Astrocyte (in vitro differentiated cells and primary cell): ENCODE data around the gene RCOR1. TPM values are rescaled to one million over a fixed set of nuclear protein-coding genes. Genes with fewer than 3 reads are reported as not detected.

Source experiments
- DNase-seq: peaks from one replicate; pipeline ENCODE4 v3.0.0-alpha.2; 2010; ENCODE audit warnings: low read depth
- FAIRE-seq: peaks from 2 replicates; lab custom pipeline; 2011; peaks lifted over from hg19 to GRCh38; lab: Jason Lieb, UNC
- H2AFZ ChIP-seq: 2 replicates; pipeline ENCODE4 v1.6.0; 2012; ENCODE audit warnings: low read depth, low read length, inconsistent platforms
- H3K27ac ChIP-seq: 2 replicates; pipeline ENCODE4 v1.5.1; 2011; ENCODE audit warnings: low read depth, low read length, inconsistent platforms
- H3K27me3 ChIP-seq: 2 replicates; pipeline ENCODE4 v1.6.0; 2011; ENCODE audit warnings: low read length, inconsistent platforms; ENCODE audit not compliant: insufficient read depth
- H3K36me3 ChIP-seq: 2 replicates; pipeline ENCODE4 v1.5.1; 2011; ENCODE audit warnings: low read length, inconsistent platforms; ENCODE audit not compliant: insufficient read depth
- H3K4me1 ChIP-seq: 2 replicates; pipeline ENCODE4 v1.5.1; 2011; ENCODE audit warnings: low read length, inconsistent platforms; ENCODE audit not compliant: insufficient read depth
- H3K4me2 ChIP-seq: 2 replicates; pipeline ENCODE4 v1.6.0; 2012; ENCODE audit warnings: low read length, inconsistent platforms
- H3K4me3 ChIP-seq: 2 replicates; pipeline ENCODE4 v1.5.1; 2011; ENCODE audit warnings: low read depth, mild to moderate bottlenecking, low read length, inconsistent platforms; ENCODE audit not compliant: insufficient read depth
- H3K79me2 ChIP-seq: 2 replicates; pipeline ENCODE4 v1.6.0; 2012; ENCODE audit warnings: mild to moderate bottlenecking, low read length, inconsistent platforms; ENCODE audit not compliant: insufficient read depth
- H3K9ac ChIP-seq: 2 replicates; pipeline ENCODE4 v1.6.0; 2012; ENCODE audit warnings: mild to moderate bottlenecking, low read length, inconsistent platforms
- H3K9me3 ChIP-seq: 2 replicates; pipeline ENCODE4 v1.5.1; 2012; ENCODE audit warnings: low read depth, mild to moderate bottlenecking, low read length, inconsistent platforms; ENCODE audit not compliant: insufficient read depth
- H4K20me1 ChIP-seq: 2 replicates; pipeline ENCODE4 v1.6.0; 2012; ENCODE audit warnings: low read length, inconsistent platforms; ENCODE audit not compliant: insufficient read depth
- H3K27ac Mint-ChIP-seq: one replicate; pipeline ENCODE4 v1.8.0; 2021; ENCODE audit warnings: mild to moderate bottlenecking, mixed read lengths; ENCODE audit not compliant: unreplicated experiment
- H3K27me3 Mint-ChIP-seq: one replicate; pipeline ENCODE4 v1.8.0; 2021; ENCODE audit warnings: low read depth, mixed read lengths; ENCODE audit not compliant: unreplicated experiment
- H3K36me3 Mint-ChIP-seq: one replicate; pipeline ENCODE4 v1.8.0; 2021; ENCODE audit warnings: low read depth, mixed read lengths; ENCODE audit not compliant: unreplicated experiment
- H3K4me1 Mint-ChIP-seq: one replicate; pipeline ENCODE4 v1.8.0; 2021; ENCODE audit warnings: low read depth, mixed read lengths; ENCODE audit not compliant: unreplicated experiment
- H3K4me3 Mint-ChIP-seq: one replicate; pipeline ENCODE4 v1.8.0; 2021; ENCODE audit warnings: mild to moderate bottlenecking, moderate library complexity, mixed read lengths; ENCODE audit not compliant: unreplicated experiment
- H3K9me3 Mint-ChIP-seq: one replicate; pipeline ENCODE4 v1.8.0; 2021; ENCODE audit warnings: mild to moderate bottlenecking, mixed read lengths; ENCODE audit not compliant: unreplicated experiment
- EZH2 ChIP-seq: IDR thresholded peaks from 2 replicates; pipeline ENCODE4 v1.6.1; 2012; ENCODE audit warnings: mild to moderate bottlenecking, low read length, inconsistent platforms; ENCODE audit not compliant: insufficient read depth
- total RNA-seq: library from RNA; stranded (reverse); gene quantifications from 2 replicates; pipeline ENCODE4 v1.2.1, GENCODE V29; 2021
- TF ChIP-seq, protein P1 (sequence below): IDR thresholded peaks from 2 replicates; pipeline ENCODE4 v1.5.1; 2011; ENCODE audit warnings: low read depth, mild to moderate bottlenecking, inconsistent platforms, low read length, moderate library complexity; ENCODE audit not compliant: insufficient read depth

RCOR1 gene
- total RNA-seq, 1 donor from 2014 or later, result 31.0 TPM

- no peaks in the 10 kb centered on the region for H3K27me3 Mint-ChIP-seq
- FAIRE-seq, result no peak
- H3K27ac Mint-ChIP-seq, result no peak overlapping the region
Observed at GRCh38 chr14:102746634-102747438, 154.4 kb downstream of the RCOR1 start.

DNA sequence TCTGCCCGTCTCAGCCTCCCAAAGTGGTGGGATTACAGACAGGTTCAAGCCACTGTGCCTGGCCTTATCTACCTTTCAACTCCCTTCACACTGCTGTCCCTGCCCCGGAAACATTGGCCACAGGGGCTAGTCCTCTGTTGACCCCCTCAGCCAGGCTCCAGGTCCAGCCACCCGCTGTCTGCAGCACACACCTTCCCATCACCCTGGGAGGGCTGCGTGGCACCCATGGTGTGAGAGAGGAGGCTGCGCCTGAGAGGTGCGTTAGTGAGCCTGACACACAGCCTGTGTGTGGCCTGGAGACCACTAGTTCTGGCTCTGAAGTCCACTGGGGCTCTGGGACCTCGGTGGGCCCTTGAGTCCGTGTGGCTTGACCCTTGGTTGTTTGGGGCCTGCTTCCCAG lies 156.4 kb downstream of the RCOR1 start:
- no peak overlapping the region for H3K4me2 ChIP-seq
- H3K27me3 ChIP-seq, result no peaks in the 10 kb centered on the region
- no peaks in the 10 kb centered on the region for H3K36me3 ChIP-seq
- no peaks in the 10 kb centered on the region for H4K20me1 ChIP-seq
- Mint-ChIP-seq H3K9me3 (no peaks in the 10 kb centered on the region), H3K4me3 (no peak overlapping the region), H3K27me3 (no peaks in the 10 kb centered on the region), H3K27ac (no peak overlapping the region), H3K36me3 (peaks cover 14% of the 10 kb centered on the region), H3K4me1 (no peaks in the 10 kb centered on the region)
- TF ChIP-seq, protein P1, sequence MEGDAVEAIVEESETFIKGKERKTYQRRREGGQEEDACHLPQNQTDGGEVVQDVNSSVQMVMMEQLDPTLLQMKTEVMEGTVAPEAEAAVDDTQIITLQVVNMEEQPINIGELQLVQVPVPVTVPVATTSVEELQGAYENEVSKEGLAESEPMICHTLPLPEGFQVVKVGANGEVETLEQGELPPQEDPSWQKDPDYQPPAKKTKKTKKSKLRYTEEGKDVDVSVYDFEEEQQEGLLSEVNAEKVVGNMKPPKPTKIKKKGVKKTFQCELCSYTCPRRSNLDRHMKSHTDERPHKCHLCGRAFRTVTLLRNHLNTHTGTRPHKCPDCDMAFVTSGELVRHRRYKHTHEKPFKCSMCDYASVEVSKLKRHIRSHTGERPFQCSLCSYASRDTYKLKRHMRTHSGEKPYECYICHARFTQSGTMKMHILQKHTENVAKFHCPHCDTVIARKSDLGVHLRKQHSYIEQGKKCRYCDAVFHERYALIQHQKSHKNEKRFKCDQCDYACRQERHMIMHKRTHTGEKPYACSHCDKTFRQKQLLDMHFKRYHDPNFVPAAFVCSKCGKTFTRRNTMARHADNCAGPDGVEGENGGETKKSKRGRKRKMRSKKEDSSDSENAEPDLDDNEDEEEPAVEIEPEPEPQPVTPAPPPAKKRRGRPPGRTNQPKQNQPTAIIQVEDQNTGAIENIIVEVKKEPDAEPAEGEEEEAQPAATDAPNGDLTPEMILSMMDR, result no peak
- no peak for TF ChIP-seq EZH2
- H3K9ac ChIP-seq, result no peak overlapping the region
- H3K79me2 ChIP-seq, result no peaks in the 10 kb centered on the region
- no peak for FAIRE-seq
- no peak overlapping the region for H3K4me3 ChIP-seq
- H3K9me3 ChIP-seq, result no peaks in the 10 kb centered on the region
- DNase-seq, result no peak
- H3K27ac ChIP-seq, result no peak overlapping the region
- H2AFZ ChIP-seq, result no peak overlapping the region
- no peaks in the 10 kb centered on the region for H3K4me1 ChIP-seq

More at GRCh38 chr14:102746634-102747438, 154.4 kb downstream of the RCOR1 start:
- peaks cover 20% of the 10 kb centered on the region for H3K36me3 Mint-ChIP-seq
- Histone ChIP-seq H3K27ac (no peak overlapping the region), H2AFZ (no peak overlapping the region), H4K20me1 (no peaks in the 10 kb centered on the region), H3K4me2 (no peak overlapping the region), H3K9me3 (no peaks in the 10 kb centered on the region), H3K27me3 (no peaks in the 10 kb centered on the region), H3K36me3 (no peaks in the 10 kb centered on the region), H3K79me2 (no peaks in the 10 kb centered on the region), H3K4me3 (no peak overlapping the region), H3K9ac (no peak overlapping the region), H3K4me1 (no peaks in the 10 kb centered on the region)
- H3K4me1 Mint-ChIP-seq, result no peaks in the 10 kb centered on the region
- no peak for DNase-seq
- H3K4me3 Mint-ChIP-seq, result no peak overlapping the region
- TF ChIP-seq, protein P1, result no peak
- TF ChIP-seq EZH2, result no peak
- peaks cover 4% of the 10 kb centered on the region for H3K9me3 Mint-ChIP-seq
